Psoas muscle (tissue), 8 donors: Measurements from ENCODE around the gene OR10A2. TPM values are rescaled to one million over a fixed set of nuclear protein-coding genes. Genes with fewer than 3 reads are reported as not detected.

Source experiments
- ATAC-seq, 4 donors: fragments of 200-7000 bp; cut with Tn5 transposase; one replicate each; pipeline ENCODE4 v1.9.1; 2020; ENCODE audit warnings: moderate library complexity in 3 of 4, mild to moderate bottlenecking in 2 of 4
- DNase-seq, 2 donors: peaks; one replicate each; pipeline ENCODE4 v3.0.0-alpha.2; 2020
- H3K27ac ChIP-seq: fragments of 200-600 bp; one replicate; pipeline ENCODE4 v1.8.0; 2022
- H3K27me3 ChIP-seq, 3 donors: fragments of 200-600 bp in 1 of 3; one replicate each; pipeline versions ENCODE4 v1.6.1 to v1.8.0; 2013 to 2022; ENCODE audit warnings: low read length in 2 of 3, mild to moderate bottlenecking in 2 of 3, moderate library complexity in 1 of 3; ENCODE audit not compliant: insufficient read depth in 3 of 3
- H3K36me3 ChIP-seq, 2 donors: fragments of 200-600 bp in 1 of 2; one replicate each; pipeline versions ENCODE4 v1.6.1 to v1.8.0; 2013 to 2022; ENCODE audit warnings: low read depth in 1 of 2, mild to moderate bottlenecking in 1 of 2, moderate library complexity in 1 of 2; ENCODE audit not compliant: insufficient read depth in 1 of 2
- H3K4me1 ChIP-seq: fragments of 200-600 bp; one replicate; pipeline ENCODE4 v1.8.0; 2022
- H3K4me3 ChIP-seq: fragments of 200-600 bp; one replicate; pipeline ENCODE4 v1.8.0; 2022; ENCODE audit warnings: mild to moderate bottlenecking
- H3K9me3 ChIP-seq: fragments of 200-600 bp; one replicate; pipeline ENCODE4 v1.8.0; 2022
- WGBS, 3 donors: extraction: QIAGEN DNeasy Blood & Tissue Kit; methylation state at CpG; one replicate each; pipeline versions ENCODE4 v1.1.6 to v1.1.7; 2013; 5-methylcytosine and 5-hydroxymethylcytosine counted together
- intact Hi-C, 2 donors: fragments of 100-400 bp; cut with DNase I; formaldehyde crosslinking; loops; one replicate each; pipeline versions ENCODE4 v1.11.0 to v1.14.2; 2022
- polyA plus RNA-seq, 3 donors: library from polyadenylated mRNA; stranded (reverse); fragments of 200-250 nt; gene quantifications; one replicate each; pipeline ENCODE4 v1.2.3, GENCODE V29; 2013
- total RNA-seq, 4 donors: library from RNA; stranded (reverse); fragmentation: NEBNext Ultra II Directional in 2 of 4; extraction: Animal tissue kit (Norgen Biotek cat#: 25700) in 2 of 4; gene quantifications; one replicate each; pipeline versions ENCODE4 v1.2.1 to v1.2.4, GENCODE V29; 2021 to 2023
- TF ChIP-seq, protein P1 (sequence below): fragments of 200-600 bp; IDR thresholded peaks from one replicate; pipeline ENCODE4 v1.8.0; 2022; ENCODE audit warnings: antibody characterized with exemption
- donor health status: healthy with polysubstance abuse.
- donor health status: DM: no; HTN: no; CAD: no; lungs with moderate emphysema.
- donor health status: Bipolar disorder and iron deficiency.
- donor health status: healthy.
- donor health status: DM: yes; HTN: yes; CAD: no.
- donor health status: DM: no; HTN: no; CAD: no.
- donor health status: DM: no; HTN: no; CAD: no.
- donor health status: DM: yes; HTN: yes; CAD: no.

OR10A2 gene
- total and polyA plus RNA-seq, 7 donors: not detected

DNA sequence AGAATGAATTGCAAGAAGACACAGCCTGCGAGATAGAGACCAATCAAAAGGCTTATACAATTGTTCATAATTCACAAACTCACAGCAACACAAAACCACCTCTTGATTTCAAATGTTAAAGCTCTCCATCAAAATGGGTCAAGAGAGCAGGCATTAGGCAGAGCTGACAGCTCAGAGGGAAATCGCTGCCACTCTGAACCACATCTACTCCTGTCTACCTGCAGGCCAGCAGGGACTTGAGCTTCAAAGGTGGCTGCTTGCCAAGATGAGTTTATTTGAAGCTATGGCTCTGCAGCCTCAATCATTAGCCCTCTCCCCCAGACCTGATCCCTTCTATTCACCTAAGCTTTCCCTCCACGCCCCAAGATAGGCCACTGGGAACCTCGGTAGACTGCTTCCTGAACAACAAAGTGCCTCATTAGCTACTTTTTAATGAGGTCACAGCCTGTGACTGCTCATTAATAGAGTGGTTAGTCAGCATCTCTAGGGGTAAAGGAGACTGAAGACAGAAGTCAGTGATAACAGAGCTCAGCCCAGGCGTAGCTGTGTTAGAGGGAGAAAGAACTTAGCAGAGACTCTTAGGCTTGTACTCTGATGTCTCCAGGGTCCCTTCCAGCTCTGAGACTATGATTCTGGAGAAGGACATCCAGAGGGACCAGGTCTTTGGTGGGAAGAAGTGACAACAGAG is 38.6 kb upstream of the OR10A2 start:
- intact Hi-C loops: no loop called here
- Histone ChIP-seq H3K27ac (no peak overlapping the region), H3K27me3 (no peaks in the 10 kb centered on the region), H3K4me3 (no peak overlapping the region), H3K9me3 (peaks cover 2% of the 10 kb centered on the region), H3K36me3 (no peaks in the 10 kb centered on the region), H3K4me1 (no peaks in the 10 kb centered on the region)
- TF ChIP-seq, protein P1, sequence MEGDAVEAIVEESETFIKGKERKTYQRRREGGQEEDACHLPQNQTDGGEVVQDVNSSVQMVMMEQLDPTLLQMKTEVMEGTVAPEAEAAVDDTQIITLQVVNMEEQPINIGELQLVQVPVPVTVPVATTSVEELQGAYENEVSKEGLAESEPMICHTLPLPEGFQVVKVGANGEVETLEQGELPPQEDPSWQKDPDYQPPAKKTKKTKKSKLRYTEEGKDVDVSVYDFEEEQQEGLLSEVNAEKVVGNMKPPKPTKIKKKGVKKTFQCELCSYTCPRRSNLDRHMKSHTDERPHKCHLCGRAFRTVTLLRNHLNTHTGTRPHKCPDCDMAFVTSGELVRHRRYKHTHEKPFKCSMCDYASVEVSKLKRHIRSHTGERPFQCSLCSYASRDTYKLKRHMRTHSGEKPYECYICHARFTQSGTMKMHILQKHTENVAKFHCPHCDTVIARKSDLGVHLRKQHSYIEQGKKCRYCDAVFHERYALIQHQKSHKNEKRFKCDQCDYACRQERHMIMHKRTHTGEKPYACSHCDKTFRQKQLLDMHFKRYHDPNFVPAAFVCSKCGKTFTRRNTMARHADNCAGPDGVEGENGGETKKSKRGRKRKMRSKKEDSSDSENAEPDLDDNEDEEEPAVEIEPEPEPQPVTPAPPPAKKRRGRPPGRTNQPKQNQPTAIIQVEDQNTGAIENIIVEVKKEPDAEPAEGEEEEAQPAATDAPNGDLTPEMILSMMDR: no peak
- 70 to 82% (median 80%) methylated on average over 5 of the region's 5 CpGs for WGBS, 3 donors
- DNase-seq (no peak), ATAC-seq (no peak)

DNA sequence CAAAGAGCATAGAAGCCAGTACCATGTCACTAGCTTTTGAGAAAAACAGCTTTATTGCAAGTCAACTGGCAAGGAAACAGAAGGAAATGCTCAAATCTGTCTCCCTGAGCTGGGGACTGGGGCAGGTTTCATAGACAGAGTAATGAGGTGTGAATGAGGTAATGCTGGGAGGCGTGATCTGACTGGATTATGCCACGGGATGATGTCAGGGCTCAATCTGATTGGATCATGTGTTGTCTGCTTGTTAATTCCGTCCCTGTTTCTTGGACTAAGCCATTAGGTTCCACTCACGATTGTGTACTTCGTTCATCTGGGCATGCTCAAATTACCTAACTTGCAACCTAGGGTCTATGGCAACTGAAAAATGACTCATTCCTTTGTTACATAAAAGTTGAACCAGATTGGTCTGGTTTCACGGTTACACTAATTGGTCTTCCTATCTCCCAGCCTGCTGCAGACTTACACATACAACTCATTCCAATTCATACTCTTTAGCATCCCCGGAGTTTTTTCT is 37.6 kb upstream of the OR10A2 start:
- H3K9me3 ChIP-seq: peaks cover under 1% of the 10 kb centered on the region
- DNase-seq (no peak), ATAC-seq (no peak)
- TF ChIP-seq, protein P1: no peak
- 59 to 65% (median 63%) methylated on average over 7 of the region's 7 CpGs for WGBS, 3 donors
- no peaks in the 10 kb centered on the region for H3K27me3 ChIP-seq
- no peaks in the 10 kb centered on the region for H3K4me1 ChIP-seq
- intact Hi-C loops: no loop called here
- no peak overlapping the region for H3K27ac ChIP-seq
- no peak overlapping the region for H3K4me3 ChIP-seq
- H3K36me3 ChIP-seq: no peaks in the 10 kb centered on the region

DNA sequence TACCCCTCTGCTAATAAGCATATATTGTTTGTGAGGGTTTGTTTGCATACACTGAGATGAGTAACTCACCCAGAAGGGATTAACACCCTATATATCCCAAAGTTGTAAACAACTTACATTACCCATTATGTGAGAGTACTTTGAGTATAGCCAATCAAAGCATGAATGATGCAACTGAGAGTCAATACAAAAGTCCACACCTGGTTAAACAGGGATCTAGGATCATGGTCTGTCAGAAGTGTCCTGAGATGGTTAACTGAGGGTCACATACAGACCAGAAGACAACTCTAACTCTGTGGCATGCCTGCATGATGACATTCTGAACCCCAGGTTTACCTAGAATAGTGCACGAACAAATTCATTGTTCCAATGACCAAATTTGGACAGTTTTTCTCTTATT is 34.8 kb upstream of the OR10A2 start:
- TF ChIP-seq, protein P1: no peak
- H3K9me3 ChIP-seq: no peaks in the 10 kb centered on the region
- 68 to 79% (median 79%) methylated on average over 1 of the region's 1 CpG for WGBS, 3 donors
- no peaks in the 10 kb centered on the region for H3K36me3 ChIP-seq
- intact Hi-C loops: no loop called here
- no peak overlapping the region for H3K27ac ChIP-seq
- H3K4me1 ChIP-seq: no peaks in the 10 kb centered on the region
- peaks cover 0 to 3% (median 0%) of the 10 kb centered on the region in 3 donors for H3K27me3 ChIP-seq
- H3K4me3 ChIP-seq: no peak overlapping the region
- no peak for DNase-seq
- no peak for ATAC-seq

DNA sequence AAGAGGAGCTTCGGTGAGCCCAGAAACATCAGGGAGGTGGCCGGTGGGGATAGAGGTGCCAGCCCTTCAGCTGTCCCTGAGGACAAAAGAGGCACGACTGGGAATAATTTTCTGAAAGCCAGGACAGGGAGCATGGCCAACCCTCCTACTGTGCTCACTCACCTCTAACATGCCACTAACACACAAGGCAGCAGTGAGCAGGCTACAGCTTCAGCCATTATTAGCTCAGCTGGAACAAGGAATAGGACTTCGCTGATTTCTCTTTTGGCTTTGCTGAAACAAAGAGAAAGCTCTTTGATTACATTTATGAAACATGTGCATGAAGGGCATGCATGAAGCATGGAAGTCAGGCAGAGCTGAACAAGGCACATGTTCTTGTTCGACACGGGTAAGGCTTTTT is 29.5 kb upstream of the OR10A2 start:
- no peak for ATAC-seq
- peaks cover 0 to 3% (median 0%) of the 10 kb centered on the region in 3 donors for H3K27me3 ChIP-seq
- intact Hi-C loops: no loop called here
- no peak overlapping the region for H3K4me3 ChIP-seq
- H3K4me1 ChIP-seq: no peaks in the 10 kb centered on the region
- no peak for DNase-seq
- WGBS, 3 donors: 44 to 61% (median 49%) methylated on average over 6 of the region's 6 CpGs
- H3K27ac ChIP-seq: no peak overlapping the region
- no peaks in the 10 kb centered on the region for H3K9me3 ChIP-seq
- TF ChIP-seq, protein P1: no peak
- no peaks in the 10 kb centered on the region for H3K36me3 ChIP-seq

DNA sequence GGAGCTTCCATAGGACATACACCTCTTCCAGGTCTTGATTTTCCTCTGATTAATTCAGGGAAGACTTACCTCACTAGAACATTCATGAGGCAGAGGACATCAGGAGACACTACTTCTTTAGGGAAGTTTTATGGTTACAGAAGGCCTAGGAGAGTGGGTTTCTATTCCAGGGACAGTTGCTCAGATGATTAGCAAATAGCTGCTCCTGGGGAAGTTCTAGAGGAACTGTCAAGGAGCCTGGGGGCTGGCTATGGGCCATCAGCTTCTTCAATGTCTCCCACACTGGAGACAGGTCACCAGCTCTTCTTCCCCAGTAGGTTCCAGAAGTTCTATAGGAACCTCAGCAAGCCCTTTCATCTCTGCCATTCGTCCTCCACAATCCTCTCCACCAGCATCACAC is 28.8 kb upstream of the OR10A2 start:
- TF ChIP-seq, protein P1: no peak
- intact Hi-C loops: no loop called here
- H3K9me3 ChIP-seq: no peaks in the 10 kb centered on the region
- H3K4me3 ChIP-seq: no peak overlapping the region
- WGBS, 3 donors: 35 to 77% (median 71%) methylated on average over 1 of the region's 1 CpG
- no peak overlapping the region for H3K27ac ChIP-seq
- no peaks in the 10 kb centered on the region for H3K4me1 ChIP-seq
- peaks cover 0 to 3% (median 0%) of the 10 kb centered on the region in 3 donors for H3K27me3 ChIP-seq
- no peak for ATAC-seq
- no peaks in the 10 kb centered on the region for H3K36me3 ChIP-seq
- DNase-seq: no peak
